ENCODE data around the gene SERPINA3. TPM values are rescaled to one million over a fixed set of nuclear protein-coding genes. Genes with fewer than 3 reads are reported as not detected.
"Not testable (repeated sequence)": the region's sequence is repeated elsewhere in the genome, so short reads cannot be mapped to it uniquely, and the experiment has no call there.

Gene SERPINA3
- total RNA-seq = 0.10 and 0.29 TPM in 2 replicates

DNA sequence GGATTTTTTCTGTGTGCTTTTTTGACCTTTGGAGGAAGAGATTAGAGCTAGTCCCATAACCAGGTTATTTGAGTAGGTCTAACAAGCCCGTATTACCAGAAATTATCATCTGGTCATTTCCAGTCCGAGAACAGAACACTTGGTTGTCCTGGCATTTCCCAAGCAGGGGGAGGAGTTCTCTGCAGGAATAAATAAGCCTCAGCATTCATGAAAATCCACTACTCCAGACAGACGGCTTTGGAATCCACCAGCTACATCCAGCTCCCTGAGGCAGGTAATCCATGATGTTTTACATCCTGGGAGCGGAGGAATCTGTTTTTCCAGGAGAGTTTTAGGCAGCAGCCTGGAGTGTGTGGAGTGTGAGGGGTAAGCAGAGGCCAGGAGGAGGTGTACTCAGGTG is at the start of gene SERPINA3:
SERPINA3 (plus strand) TSS at position 218 of the 400 bp plus-strand sequence. CDS start 2,051 bp downstream, outside the sequence.
- no peak for DNase-seq (ENCODE audit: extremely low read depth, low read depth, low spot score)

DNA sequence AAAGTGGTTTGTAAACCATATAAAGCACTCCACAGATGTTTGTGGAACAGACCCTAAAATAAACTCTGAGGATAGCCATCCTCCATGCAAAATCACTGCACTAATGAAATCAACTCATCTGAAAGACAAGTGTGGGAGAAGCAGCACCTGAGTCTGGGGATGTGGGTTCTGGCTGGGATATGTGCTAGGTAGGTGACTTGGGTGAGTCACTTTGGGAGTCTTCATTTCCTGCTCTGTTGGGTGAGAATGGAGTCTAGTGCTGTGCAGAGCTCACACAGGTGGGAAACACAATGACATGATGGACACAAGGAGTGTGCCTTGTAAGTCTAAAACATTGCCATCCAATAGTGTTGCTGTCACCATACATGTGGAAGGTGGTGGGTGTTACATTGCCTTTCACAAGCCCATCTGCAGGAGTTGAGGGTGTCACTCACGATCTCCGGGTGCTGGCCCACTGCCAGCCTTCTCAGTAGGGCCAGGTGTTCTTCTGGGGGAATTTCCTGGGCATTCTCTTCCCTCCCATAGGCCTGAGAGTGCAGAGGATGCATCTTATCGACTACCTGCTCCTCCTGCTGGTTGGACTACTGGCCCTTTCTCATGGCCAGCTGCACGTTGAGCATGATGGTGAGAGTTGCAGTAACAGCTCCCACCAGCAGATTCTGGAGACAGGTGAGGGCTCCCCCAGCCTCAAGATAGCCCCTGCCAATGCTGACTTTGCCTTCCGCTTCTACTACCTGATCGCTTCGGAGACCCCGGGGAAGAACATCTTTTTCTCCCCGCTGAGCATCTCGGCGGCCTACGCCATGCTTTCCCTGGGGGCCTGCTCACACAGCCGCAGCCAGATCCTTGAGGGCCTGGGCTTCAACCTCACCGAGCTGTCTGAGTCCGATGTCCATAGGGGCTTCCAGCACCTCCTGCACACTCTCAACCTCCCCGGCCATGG is 49.0 kb upstream of the SERPINA3 start:
- DNase-seq (ENCODE audit: extremely low read depth, low read depth, low spot score) = no peak

DNA sequence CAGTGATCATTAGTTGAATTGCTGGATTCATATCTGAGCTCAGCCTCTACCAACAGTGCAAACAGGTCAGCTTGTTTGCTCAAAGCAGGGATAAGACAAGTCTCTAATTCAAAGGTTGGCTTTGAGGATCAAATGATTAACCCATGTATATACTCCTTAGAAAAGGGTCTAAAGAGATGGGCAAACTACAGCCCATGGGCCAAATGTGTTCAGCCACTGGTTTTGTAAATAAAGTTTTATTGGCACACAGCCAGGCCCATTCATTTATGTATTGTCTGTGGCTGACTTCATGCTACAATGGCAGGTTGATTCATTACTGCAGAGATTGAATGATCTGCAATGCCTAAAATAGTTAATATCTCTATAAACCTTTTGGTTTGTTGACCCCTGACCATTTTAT is 47.8 kb upstream of the SERPINA3 start:
- DNase-seq (ENCODE audit: extremely low read depth, low read depth, low spot score) = no peak

GRCh38 chr14:94568186-94568585 is 44.0 kb upstream of the SERPINA3 start:
- DNase-seq (ENCODE audit: extremely low read depth, low read depth, low spot score) = no peak

DNA sequence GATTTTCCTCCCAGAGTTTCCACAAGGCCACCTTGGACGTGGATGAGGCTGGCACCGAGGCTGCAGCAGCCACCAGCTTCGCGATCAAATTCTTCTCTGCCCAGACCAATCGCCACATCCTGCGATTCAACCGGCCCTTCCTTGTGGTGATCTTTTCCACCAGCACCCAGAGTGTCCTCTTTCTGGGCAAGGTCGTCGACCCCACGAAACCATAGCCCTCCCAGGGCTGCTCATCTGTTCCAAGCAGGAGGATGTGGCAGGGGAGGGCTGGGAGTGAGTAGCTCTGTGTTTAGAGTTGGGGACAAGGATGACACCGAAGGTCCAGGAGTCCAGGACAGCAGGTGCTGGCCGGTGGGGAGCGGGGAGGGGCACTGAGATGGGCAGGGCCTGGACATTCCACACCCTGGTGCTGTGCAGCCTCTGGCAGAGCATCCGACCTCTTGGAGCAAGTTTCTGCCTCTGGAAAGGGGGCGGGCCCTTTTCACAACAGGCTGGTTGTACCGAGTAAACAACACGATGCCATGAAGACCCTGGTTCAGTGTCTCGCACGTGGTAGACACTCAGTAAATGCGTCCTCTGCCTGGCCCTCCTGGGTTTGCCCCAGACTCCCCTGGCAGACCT is 42.7 kb upstream of the SERPINA3 start:
- no peak for DNase-seq (ENCODE audit: extremely low read depth, low read depth, low spot score)

DNA sequence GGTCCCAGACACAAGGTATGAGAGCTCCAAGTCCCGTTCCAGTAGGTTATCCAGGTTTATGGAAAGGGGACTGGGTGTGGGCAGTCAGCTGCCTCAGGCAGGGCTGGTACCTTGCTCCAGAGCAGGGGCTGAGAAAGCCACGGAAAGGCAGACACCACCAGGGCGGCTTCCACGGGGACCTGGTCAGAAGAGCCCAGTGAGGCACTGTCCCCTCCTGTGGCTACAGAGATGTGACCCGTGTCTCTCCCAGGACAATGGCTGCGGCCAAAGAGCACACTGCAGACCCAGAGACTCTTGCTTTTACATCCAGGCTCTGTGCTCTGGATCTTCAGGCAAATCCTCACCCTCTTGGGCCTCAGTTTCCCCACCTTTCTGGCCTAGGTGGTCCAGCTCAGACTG is 42.2 kb upstream of the SERPINA3 start:
- DNase-seq (ENCODE audit: extremely low read depth, low read depth, low spot score) = no peak

GRCh38 chr14:94570440-94570839 is 41.8 kb upstream of the SERPINA3 start:
- DNase-seq (ENCODE audit: extremely low read depth, low read depth, low spot score) = no peak

DNA sequence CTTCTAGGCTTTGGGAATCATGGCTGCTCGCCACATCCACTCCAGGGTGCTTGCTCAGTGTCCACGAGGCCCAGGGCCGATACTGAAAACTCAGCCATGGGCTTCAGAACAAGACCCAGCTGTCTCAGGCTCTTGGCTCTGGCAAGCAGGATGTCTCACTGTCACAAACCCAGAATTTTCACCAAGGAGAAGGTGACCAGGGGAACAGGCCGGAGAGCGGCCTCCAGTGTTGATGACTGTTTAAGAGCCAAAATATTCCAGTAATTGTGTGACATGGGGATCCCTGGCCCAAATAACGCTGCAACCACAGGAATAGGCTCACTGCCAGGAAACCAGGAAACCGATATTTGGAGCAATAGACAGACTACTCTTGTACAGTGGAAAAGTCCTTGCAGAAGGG is 40.8 kb upstream of the SERPINA3 start:
- no peak for DNase-seq (ENCODE audit: extremely low read depth, low read depth, low spot score)

DNA sequence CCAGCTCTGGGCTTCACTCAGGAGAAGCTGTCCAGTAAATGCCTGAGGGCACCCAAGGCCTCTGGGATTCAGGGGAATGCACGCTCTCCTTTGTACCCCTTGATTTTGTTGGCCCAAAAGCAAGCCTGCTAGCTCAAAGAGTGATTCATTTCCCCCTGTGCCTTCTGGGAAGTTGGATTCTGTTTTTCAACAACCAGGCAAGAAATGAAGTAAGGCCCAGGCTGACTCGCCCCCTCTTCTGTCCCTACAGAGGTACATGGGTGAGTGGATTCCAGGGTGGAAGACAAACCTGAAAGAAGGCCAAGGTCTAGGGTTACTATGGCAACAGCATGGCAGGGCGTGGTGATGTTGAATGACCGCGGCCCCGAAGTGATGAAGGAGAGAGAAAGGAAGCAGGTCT is 40.2 kb upstream of the SERPINA3 start:
- no peak for DNase-seq (ENCODE audit: extremely low read depth, low read depth, low spot score)

DNA sequence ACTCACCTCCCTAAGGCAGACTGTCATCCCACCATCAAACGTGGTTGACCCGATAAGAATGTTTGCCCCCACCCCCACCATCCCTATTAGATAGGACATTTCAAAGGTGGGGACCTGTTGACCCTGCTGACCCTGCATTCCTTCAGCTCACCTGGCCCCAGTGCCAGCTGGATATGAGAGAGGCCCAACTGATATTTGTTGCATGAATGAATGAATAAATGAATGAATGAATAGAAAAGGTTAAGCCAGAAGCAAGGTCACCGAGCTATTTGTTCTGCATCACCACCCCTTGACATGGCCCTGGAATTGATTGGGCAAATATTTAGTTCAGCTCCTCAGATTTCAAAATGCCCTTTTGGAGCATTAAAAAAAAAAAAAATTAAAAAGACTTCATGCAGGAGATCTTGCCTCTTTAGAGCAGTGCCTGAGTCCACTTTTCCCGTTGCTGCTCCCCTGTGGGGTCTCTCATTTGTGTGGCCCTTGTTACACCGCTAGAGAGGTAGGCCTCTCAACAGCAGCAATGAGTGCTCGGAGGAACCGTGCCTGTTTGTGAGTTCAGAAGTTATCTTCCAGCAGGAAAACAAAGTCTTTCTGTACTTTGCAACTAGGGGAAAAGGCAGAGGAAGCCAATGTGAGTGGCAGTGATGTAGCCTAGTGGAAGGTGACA is 39.4 kb upstream of the SERPINA3 start:
- DNase-seq (ENCODE audit: extremely low read depth, low read depth, low spot score) = no peak

GRCh38 chr14:94573475-94574277 is 38.5 kb upstream of the SERPINA3 start:
- no peak for DNase-seq (ENCODE audit: extremely low read depth, low read depth, low spot score)

GRCh38 chr14:94574336-94574735 is 37.9 kb upstream of the SERPINA3 start:
- DNase-seq (ENCODE audit: extremely low read depth, low read depth, low spot score) = no peak

DNA sequence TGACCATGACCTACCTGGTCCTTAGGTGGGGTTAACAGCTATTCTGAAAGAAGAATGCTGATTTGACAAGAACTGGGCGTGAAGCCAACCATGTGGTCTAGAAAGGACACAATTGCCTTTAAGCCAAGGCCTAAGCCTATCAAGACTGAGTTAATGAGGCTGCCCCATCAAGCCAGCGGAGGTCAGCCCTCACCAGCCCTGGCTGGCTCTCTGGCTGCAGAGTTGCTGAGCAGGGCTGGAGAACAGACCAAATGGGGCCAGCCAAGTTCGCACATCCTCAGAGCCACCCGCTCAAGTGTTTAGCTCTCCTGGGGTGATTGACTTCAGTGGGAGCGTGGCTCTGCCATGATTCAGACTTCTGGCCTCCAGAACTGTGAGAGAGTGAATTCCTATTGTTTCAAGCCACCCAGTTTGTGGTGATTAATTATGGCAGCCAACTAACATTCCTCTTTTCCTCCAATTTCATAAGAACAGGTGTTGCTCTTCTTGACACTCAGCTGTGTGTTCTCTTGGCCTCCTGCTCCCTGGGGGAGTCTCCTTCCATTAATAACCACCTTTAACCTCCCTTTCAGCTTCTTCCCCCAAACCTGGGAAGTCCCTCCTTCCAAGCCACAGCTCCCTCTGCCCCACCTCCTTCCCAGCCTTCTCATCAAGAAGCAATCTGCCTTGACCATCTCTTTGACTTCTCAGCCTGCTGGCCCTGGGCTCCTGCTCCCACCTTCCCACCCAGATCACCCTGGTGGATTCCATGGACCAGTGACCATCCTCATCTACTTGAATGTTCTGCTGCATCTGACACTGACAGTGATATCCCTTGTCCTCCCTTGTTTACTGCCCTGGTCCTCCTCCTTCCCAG is 36.2 kb upstream of the SERPINA3 start:
- DNase-seq (ENCODE audit: extremely low read depth, low read depth, low spot score) = no peak

DNA sequence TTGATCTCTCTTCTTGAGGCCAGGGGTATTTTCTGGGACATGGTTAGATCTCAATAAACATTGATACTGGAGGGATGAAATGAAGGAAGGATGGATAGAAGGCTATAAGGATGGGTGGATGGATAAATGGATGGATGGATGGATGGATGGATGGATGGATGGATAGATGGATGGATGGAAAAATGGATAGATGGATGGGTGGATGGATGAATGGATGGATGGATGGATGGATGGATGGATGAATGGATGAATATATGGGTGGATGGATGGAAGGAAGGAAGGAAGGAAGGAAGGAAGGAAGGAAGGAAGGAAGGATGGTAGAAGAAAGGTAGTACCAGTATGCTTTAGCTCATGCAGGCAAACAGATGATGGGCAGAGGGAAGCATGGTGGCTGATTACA is 34.7 kb upstream of the SERPINA3 start:
- DNase-seq (ENCODE audit: extremely low read depth, low read depth, low spot score) = not testable (repeated sequence)

DNA sequence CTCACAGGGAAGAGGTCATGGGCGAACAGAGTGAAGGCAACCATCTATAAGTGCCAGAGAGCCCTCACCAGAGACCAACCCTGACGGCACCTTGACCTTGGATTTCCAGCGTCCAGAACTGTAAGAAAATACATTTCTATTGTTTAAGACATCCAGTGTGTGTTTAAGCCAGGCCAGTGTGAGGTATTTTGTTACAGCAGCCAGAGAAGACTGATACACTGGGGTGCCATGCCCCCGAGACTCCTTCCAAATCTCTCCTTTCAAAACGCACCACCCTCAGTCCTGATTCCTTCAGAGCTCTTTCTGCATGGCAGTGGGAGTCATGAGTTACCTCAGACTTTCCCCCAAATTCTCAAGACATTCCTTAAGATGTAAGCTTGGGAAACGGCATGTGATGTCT is 33.5 kb upstream of the SERPINA3 start:
- DNase-seq (ENCODE audit: extremely low read depth, low read depth, low spot score) = no peak

GRCh38 chr14:94581127-94581999 is 30.8 kb upstream of the SERPINA3 start, which contains the start of gene SERPINA5:
TSS of gene SERPINA5 (plus strand) at chr14:94581426. CDS start at chr14:94587363, 5,937 bp downstream.
- DNase-seq (ENCODE audit: extremely low read depth, low read depth, low spot score) = no peak

DNA sequence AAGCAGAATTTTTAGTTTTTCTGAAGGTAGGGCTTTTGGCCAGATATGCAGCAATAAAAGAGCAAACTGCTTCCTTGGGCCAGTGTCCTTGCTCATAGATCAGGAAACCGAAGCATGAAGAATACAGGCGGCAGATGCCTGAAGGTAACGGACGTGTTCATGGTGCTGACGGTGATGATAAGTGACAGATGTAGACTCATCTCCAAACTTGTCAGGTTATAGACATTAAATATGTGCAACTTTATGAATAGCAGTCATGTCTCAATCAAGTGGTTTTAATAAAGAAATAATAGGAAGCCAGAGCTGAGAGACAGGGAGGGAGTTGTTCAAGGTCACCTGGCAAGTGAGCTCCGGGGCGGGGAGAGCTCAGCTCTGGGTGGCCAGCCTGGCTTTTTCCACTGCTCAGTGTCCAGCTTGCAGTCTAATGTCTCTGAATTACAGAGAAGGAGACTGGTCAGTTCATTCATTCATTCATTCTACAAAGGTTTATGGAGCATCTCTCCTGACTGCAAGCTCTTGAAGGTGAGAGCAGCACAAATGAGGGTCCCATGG is 29.9 kb upstream of the SERPINA3 start:
- no peak for DNase-seq (ENCODE audit: extremely low read depth, low read depth, low spot score)

- no peak for DNase-seq (ENCODE audit: extremely low read depth, low read depth, low spot score)
These were observed 29.3 kb upstream of the SERPINA3 start for GRCh38 chr14:94582851-94583250.

Measured in glomerular endothelial cell (primary cell).